Ishikawa (cell line): ENCODE results near the gene NDUFB6.

ENCODE experiments used
- EGR1 ChIP-seq: IDR thresholded peaks from 2 replicates; pipeline ENCODE4 v1.6.1; 2012
- FOXM1 ChIP-seq: IDR thresholded peaks from 2 replicates; pipeline ENCODE4 v1.6.1; 2012; ENCODE audit warnings: low read depth, borderline replicate concordance
- MAX ChIP-seq: IDR thresholded peaks from 2 replicates; pipeline ENCODE4 v1.6.1; 2012
- RAD21 ChIP-seq: IDR thresholded peaks from 2 replicates; pipeline ENCODE4 v1.6.1; 2012; ENCODE audit warnings: low read depth
- REST ChIP-seq: IDR thresholded peaks from 2 replicates; pipeline ENCODE4 v1.6.1; 2012; ENCODE audit warnings: low read depth, mild to moderate bottlenecking
- TAF1 ChIP-seq: IDR thresholded peaks from 2 replicates; pipeline ENCODE4 v1.6.1; 2012; ENCODE audit warnings: low read depth, mild to moderate bottlenecking

- no peak for TF ChIP-seq RAD21
- no peak for TF ChIP-seq MAX
- TF ChIP-seq REST: no peak
- no peak for TF ChIP-seq FOXM1
- no peak for TF ChIP-seq TAF1
- no peak for TF ChIP-seq EGR1
Observed at GRCh38 chr9:32570262-32570661, 2.7 kb downstream of the NDUFB6 start.
